Lower leg skin (tissue), 4 donors: ENCODE measurements around the gene MAST4. TPM values are rescaled to one million over a fixed set of nuclear protein-coding genes. Genes with fewer than 3 reads are reported as not detected.
A peak's percentile ranks its signal among the peaks of the same experiment; 100 is the strongest.

Experiments
- DNase-seq, 2 donors: peaks; one replicate each; pipeline ENCODE4 v3.0.0-alpha.2; 2019; ENCODE audit warnings: low spot score in 2 of 2
- H3K4me3 ChIP-seq: fragments of 200-600 bp; sonication (generic); 2 replicates; pipeline ENCODE4 v1.5.1; 2017; ENCODE audit warnings: mild to moderate bottlenecking, low read depth; ENCODE audit not compliant: poor library complexity, severe bottlenecking
- CTCF ChIP-seq, 3 donors: fragments of 450-650 bp; IDR thresholded peaks; one replicate each; pipeline ENCODE4 v1.5.1; 2016; ENCODE audit warnings: antibody characterized with exemption in 3 of 3, mild to moderate bottlenecking in 3 of 3, moderate library complexity in 2 of 3
- POLR2A ChIP-seq, 2 donors: fragments of 450-650 bp; IDR thresholded peaks; one replicate each; pipeline ENCODE4 v1.6.1; 2016 to 2017; ENCODE audit warnings: antibody characterized with exemption in 2 of 2, mild to moderate bottlenecking in 1 of 2, moderate library complexity in 1 of 2
- WGBS, 2 donors: methylation state at CpG; one replicate each; pipeline ENCODE4 v1.1.5; 2018; 5-methylcytosine and 5-hydroxymethylcytosine counted together
- intact Hi-C: fragments of 100-400 bp; cut with DNase I; formaldehyde crosslinking; loops from one replicate; pipeline ENCODE4 v1.15.0; 2023; ENCODE audit warnings: low total_unique reads
- total RNA-seq, 4 donors: library from RNA; depleted of rRNA; stranded (reverse); fragments of >200 nt; gene quantifications; one replicate each; pipeline ENCODE4 v1.1.0, GENCODE V29; 2016

MAST4 gene
- total RNA-seq, 4 donors from 2014 or later = 49.0 to 109 (median 55.5) TPM

- TF ChIP-seq CTCF (IDR thresholded peaks at IDR 0.05) (no peak), POLR2A (IDR thresholded peaks at IDR 0.05) (no peak)
- intact Hi-C loops = no loop called here
- H3K4me3 ChIP-seq = no peak overlapping the region
- 54 to 59% methylated on average over 1 of the region's 1 CpG for WGBS, 2 donors
- DNase-seq = no peak
These were observed 64.2 kb downstream of the MAST4 start for GRCh38 chr5:66660396-66660795.

- intact Hi-C loops = no loop called here
These were observed 65.0 kb downstream of the MAST4 start for GRCh38 chr5:66661149-66661548.

GRCh38 chr5:66666778-66667177 lies 70.6 kb downstream of the MAST4 start:
- no peak for TF ChIP-seq POLR2A (IDR thresholded peaks at IDR 0.05)
- no peak for TF ChIP-seq CTCF (IDR thresholded peaks at IDR 0.05)
- H3K4me3 ChIP-seq = no peak overlapping the region
- 42 to 61% methylated on average over 3 of the region's 3 CpGs for WGBS, 2 donors
- intact Hi-C loops = no loop called here
- no peak for DNase-seq

More at GRCh38 chr5:66661149-66661548, 65.0 kb downstream of the MAST4 start:
- DNase-seq = peak in 1 of 2 donors; percentile 45
- no peak overlapping the region for H3K4me3 ChIP-seq
- TF ChIP-seq CTCF (IDR thresholded peaks at IDR 0.05) = no peak
- TF ChIP-seq POLR2A (IDR thresholded peaks at IDR 0.05) = no peak
- WGBS, 2 donors = 47 to 57% methylated on average over 3 of the region's 3 CpGs

- TF ChIP-seq CTCF (IDR thresholded peaks at IDR 0.05) (no peak), POLR2A (IDR thresholded peaks at IDR 0.05) (no peak)
- WGBS, 2 donors = 86 to 87% methylated on average over 5 of the region's 5 CpGs
- intact Hi-C loops = no loop called here
- H3K4me3 ChIP-seq = no peak overlapping the region
- DNase-seq = no peak
These were observed 73.1 kb downstream of the MAST4 start for GRCh38 chr5:66669086-66669861.

GRCh38 chr5:66669862-66670195 lies 73.6 kb downstream of the MAST4 start:
- H3K4me3 ChIP-seq = no peak overlapping the region
- intact Hi-C loops = no loop called here
- WGBS, 2 donors = 55 to 58% methylated on average over 3 of the region's 3 CpGs

More at GRCh38 chr5:66669862-66670195, 73.6 kb downstream of the MAST4 start:
- TF ChIP-seq CTCF (IDR thresholded peaks at IDR 0.05) = no peak
- no peak for TF ChIP-seq POLR2A (IDR thresholded peaks at IDR 0.05)
- no peak for DNase-seq
